Measurements from ENCODE around the gene B3GNT4.
A peak's percentile ranks its signal among the peaks of the same experiment; 100 is the strongest.
"Not testable (repeated sequence)": the region's sequence is repeated elsewhere in the genome, so short reads cannot be mapped to it uniquely, and the experiment has no call there.

The B3GNT4 gene

GRCh38 chr12:122189626-122190475 lies 13.7 kb upstream of the B3GNT4 start:
- no peak for DNase-seq

- peak; percentile 70 for DNase-seq
Measured at GRCh38 chr12:122190842-122191668, 12.5 kb upstream of the B3GNT4 start.

- DNase-seq: no peak
Measured at GRCh38 chr12:122192441-122192840, 11.1 kb upstream of the B3GNT4 start.

GRCh38 chr12:122194804-122195203 lies 8.7 kb upstream of the B3GNT4 start:
- DNase-seq: no peak

GRCh38 chr12:122195405-122195804 lies 8.1 kb upstream of the B3GNT4 start:
- DNase-seq: no peak

GRCh38 chr12:122197612-122197966 lies 5.9 kb upstream of the B3GNT4 start:
- DNase-seq: no peak

- DNase-seq: no peak
Measured at GRCh38 chr12:122199484-122200355, 3.8 kb upstream of the B3GNT4 start.

- DNase-seq: no peak
Measured at GRCh38 chr12:122200541-122201175, 2.9 kb upstream of the B3GNT4 start.

GRCh38 chr12:122201381-122201780 lies 2.1 kb upstream of the B3GNT4 start:
- DNase-seq: no peak

GRCh38 chr12:122202017-122202416 lies 1.5 kb upstream of the B3GNT4 start:
- DNase-seq: no peak

- DNase-seq: not testable (repeated sequence)
Measured at GRCh38 chr12:122202811-122203210, 698 bp upstream of the B3GNT4 start.

GRCh38 chr12:122204167-122205052 lies 901 bp downstream of the B3GNT4 start:
- DNase-seq: peak; percentile 50

- DNase-seq: no peak
Measured at GRCh38 chr12:122205053-122205925, 1.8 kb downstream of the B3GNT4 start.

- DNase-seq: no peak
Measured at GRCh38 chr12:122206111-122206881, 2.8 kb downstream of the B3GNT4 start.

- no peak for DNase-seq
Measured at GRCh38 chr12:122206976-122207375, 3.5 kb downstream of the B3GNT4 start.

- DNase-seq: no peak
Measured at GRCh38 chr12:122207391-122207790, 3.9 kb downstream of the B3GNT4 start.

GRCh38 chr12:122208073-122208820 lies 4.7 kb downstream of the B3GNT4 start:
- DNase-seq: no peak

- no peak for DNase-seq
Measured at GRCh38 chr12:122215771-122216170, 12.3 kb downstream of the B3GNT4 start.

GRCh38 chr12:122216445-122216844 lies 12.9 kb downstream of the B3GNT4 start:
- DNase-seq: no peak

Data from CD4-positive, alpha-beta T cell treated with Interleukin-17A for 4 hours (primary cell).